Right forelimb (tissue), 1 donor: ENCODE data around the gene NDUFB8.

ENCODE experiments used
- DNase-seq: peaks from one replicate; pipeline ENCODE4 v3.0.0-alpha.2; 2018

NDUFB8 gene

GRCh38 chr10:100506596-100507356 is 22.9 kb downstream of the NDUFB8 start:
- DNase-seq, result no peak

- no peak for DNase-seq
These were observed 24.5 kb downstream of the NDUFB8 start for GRCh38 chr10:100505164-100505563.

- DNase-seq, result no peak
These were observed 25.6 kb downstream of the NDUFB8 start for GRCh38 chr10:100504096-100504495.

DNA sequence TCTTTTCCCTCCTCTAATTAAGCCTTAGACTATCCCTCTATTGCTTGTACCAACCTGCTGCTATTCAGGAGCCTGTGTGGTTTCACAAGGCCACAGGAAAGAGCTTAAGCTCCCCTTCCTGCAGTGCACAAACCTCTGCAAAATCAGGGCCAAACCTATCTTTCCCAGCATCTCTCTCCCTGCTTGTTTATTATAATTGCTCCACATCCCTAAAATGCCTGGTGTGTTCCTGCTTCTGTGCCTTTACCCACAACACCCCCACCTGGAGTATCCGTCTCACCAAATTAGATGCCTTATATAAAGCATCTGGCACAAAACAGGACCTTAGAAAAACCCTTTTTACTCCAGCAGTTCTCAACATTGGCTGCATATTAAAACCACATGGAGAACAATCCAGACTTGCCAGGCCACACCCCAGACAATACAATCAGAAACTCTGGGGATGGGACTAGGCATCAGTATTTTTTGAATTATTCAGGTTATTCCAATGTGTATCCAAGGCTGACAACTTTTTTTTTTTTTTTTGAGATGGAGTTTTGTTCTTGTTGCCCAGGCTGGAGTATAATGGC is 26.7 kb downstream of the NDUFB8 start:
- DNase-seq, result no peak

- DNase-seq, result no peak
These were observed 28.2 kb downstream of the NDUFB8 start for GRCh38 chr10:100501423-100501822.

DNA sequence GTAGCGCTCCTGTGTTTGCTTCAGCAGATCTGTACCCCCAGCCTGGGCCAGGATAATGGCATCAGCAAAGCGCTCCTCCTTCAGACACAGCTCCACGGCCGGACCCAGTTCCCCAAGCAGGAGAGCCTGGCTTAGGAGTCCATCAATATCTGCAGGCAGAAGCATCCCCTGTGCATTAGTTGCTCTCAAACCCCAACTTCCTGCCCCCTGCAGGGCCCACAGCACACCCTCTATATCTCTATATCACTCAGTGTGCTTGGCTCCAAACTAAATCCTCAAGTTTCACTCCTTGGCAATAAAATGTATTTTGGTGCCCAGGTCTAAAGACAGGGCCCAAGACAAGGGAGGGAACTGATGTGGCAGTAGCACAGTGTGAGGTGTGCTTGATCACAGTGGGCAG is 31.6 kb downstream of the NDUFB8 start:
- no peak for DNase-seq

GRCh38 chr10:100496567-100496966 is 33.1 kb downstream of the NDUFB8 start:
- DNase-seq, result no peak

DNA sequence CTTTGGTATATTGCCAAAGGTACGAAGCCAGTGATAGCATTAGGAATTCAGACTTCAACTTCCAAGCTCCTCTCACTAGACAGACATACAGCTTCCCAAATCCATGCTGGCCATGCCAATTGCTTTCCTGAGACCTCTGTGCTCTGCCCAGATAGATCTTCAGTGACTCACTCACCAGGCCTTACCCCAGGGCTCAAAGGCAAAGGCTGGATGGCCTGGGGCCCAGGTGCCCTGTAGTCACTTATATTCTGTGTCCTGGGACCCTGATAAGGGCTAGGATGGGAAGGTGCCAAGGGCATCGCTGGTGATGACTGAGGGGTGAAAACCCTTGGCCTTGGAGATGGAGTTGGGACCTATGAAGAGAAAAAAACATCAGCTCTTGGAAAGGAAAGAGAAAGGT is 39.1 kb downstream of the NDUFB8 start:
- DNase-seq, result no peak

- no peak for DNase-seq
These were observed 40.3 kb downstream of the NDUFB8 start for GRCh38 chr10:100489396-100489795.

- no peak for DNase-seq
These were observed 42.1 kb downstream of the NDUFB8 start for GRCh38 chr10:100487529-100487928.

GRCh38 chr10:100485801-100486495 is 43.7 kb downstream of the NDUFB8 start:
- no peak for DNase-seq

- DNase-seq, result no peak
These were observed 44.3 kb downstream of the NDUFB8 start for GRCh38 chr10:100485366-100485765.

DNA sequence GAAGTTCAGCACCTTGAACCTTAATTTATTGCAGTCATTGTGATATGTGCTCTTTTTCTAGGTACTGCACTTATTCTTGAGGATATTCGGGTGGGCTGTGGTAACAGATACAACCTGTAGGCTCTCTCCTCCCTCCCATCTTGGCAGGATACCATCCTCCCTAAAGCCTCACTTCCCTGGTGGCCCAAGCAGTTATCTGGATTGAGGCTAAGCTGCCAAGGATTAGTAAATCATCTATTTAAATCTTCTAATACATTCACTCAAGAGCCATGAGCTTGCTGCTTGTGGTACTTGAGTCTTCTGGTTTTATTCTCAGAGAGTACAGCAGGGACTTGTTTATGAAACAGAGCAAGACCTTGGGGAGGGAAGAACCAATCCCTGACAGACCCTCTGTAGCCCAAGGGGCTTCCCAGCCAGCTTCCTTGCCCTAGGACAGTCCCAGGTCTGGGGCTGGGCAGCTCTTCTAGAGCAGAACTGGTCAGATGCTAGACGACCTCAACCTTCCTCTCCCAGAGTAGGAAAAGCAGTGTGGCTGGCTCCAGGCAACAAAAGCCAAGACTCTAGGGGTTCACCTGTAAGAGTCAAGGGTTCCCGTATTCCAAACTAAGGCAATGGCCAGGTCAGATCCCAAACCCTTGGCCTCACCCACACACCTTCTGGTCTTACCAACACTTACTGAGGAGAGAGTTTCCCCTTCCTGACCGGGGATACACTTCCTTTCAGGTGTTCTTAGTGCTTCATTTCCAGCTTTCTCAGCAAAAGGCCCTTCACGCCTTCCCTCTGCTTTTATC is 45.6 kb downstream of the NDUFB8 start:
- no peak for DNase-seq

DNA sequence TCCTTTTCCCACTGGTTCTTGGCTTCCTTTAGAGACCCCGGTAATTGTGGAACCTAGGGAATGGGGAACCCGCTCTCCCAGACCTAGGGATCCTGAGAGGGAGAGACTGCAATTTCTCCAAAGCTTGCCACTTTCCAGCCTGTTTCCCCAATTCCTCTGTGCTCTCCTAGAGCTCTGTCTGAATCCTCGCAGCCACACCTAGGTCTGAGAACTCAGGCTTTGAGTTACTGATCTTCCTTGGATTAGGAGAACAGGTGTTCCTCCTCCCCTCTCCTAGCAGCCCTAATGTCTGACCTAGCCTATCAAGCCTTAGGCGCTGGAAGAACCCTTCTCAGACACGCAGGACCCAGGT is 46.9 kb downstream of the NDUFB8 start:
- DNase-seq, result no peak

GRCh38 chr10:100482181-100482833 is 47.4 kb downstream of the NDUFB8 start:
- peak; percentile 70 for DNase-seq

DNA sequence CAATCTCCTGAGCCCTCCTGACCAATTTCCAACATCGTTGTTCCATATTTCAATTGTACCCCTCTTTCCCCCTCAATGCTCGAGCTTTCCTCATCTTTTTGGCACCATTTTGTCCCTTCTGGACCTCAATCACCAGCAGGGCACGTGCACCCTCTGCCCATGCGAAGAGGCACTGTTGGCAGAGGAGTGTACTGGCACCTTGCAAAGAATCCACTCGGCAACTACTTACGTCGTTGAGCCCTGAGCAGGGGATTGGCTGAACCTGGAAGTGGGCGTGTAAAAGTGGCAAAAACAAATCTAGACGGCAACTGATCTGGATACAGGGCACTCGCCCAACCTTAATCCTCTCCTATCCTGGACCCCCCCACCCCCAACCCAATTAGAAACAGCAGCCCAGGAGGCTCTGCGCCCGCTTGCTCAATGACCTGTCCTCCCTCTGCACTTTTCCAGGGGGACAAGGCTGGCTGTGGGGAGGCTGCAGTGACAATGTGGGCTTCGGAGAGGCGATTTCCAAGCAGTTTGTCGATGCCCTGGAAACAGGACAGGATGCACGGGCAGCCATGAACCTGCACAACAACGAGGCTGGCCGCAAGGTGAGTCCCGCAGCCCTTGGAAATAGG is 48.1 kb downstream of the NDUFB8 start:
- peak; percentile 92 for DNase-seq

DNA sequence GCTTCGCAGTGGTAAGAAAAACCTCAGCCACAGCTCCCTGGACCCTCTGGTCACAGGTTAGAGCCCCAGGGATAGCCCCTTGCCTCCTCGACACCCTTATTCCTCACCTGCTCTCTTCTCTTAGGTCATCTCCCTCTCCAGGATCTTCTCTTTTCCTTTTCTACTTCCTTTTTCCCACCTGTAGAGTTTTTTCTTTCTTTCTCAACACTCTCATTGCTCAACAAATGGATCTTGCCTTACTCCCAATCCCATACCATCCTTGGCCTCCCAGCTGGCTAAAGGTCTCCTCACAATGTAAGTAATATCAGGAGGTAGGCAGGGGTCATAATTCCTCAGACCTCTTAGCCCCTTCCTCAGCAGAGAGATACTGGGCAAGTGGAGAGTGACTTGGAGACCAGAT is 49.7 kb downstream of the NDUFB8 start:
- no peak for DNase-seq

DNA sequence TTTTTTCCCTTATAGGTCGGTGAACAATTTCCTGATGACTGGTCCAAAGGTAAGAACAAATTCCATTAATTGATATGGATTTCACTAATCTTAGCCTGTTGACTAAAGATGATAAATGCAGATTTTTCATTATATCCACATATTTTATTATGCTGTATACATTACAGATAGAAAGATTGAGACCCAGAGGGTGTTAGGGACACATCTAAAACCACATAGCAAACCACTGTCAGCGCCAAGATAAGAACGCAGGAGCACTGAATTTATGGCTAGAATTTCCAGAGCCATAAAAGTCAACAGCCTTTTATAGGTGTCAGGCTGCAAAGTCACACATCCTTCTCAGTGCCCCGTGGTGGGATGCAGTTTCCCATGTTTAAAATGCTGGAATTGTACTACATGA is 50.6 kb downstream of the NDUFB8 start:
- DNase-seq, result no peak

- DNase-seq, result no peak
These were observed 51.7 kb downstream of the NDUFB8 start for GRCh38 chr10:100477970-100478369.
